HG03558 (cell line): ENCODE data around the gene MARCO.
"Not testable (repeated sequence)": the region's sequence is repeated elsewhere in the genome, so short reads cannot be mapped to it uniquely, and the experiment has no call there.

ENCODE experiments used
- ATAC-seq: cut with Tn5 transposase; IDR thresholded peaks from one replicate; pipeline ENCODE4 v1.9.1; 2021; ENCODE audit warnings: moderate number of reproducible peaks; ENCODE audit not compliant: unreplicated experiment; ENCODE audit errors: extremely low read depth

The MARCO gene

GRCh38 chr2:118993392-118993752, 51.4 kb downstream of the MARCO start:
- ATAC-seq = no peak

GRCh38 chr2:118994172-118994700, 52.2 kb downstream of the MARCO start:
- ATAC-seq = no peak

GRCh38 chr2:118994778-118995177, 52.8 kb downstream of the MARCO start:
- no peak for ATAC-seq

GRCh38 chr2:119003856-119004255, 61.9 kb downstream of the MARCO start:
- ATAC-seq = not testable (repeated sequence)

GRCh38 chr2:119004602-119005001, 62.6 kb downstream of the MARCO start:
- ATAC-seq = no peak

GRCh38 chr2:119005051-119005450, 63.1 kb downstream of the MARCO start:
- ATAC-seq = no peak

- ATAC-seq = no peak
Measured at GRCh38 chr2:119005555-119005954, 63.6 kb downstream of the MARCO start.

GRCh38 chr2:119006441-119006840, 64.4 kb downstream of the MARCO start:
- no peak for ATAC-seq

GRCh38 chr2:119008108-119008507, 66.1 kb downstream of the MARCO start:
- no peak for ATAC-seq

- no peak for ATAC-seq
Measured at GRCh38 chr2:119009110-119009509, 67.1 kb downstream of the MARCO start.

GRCh38 chr2:119010336-119010735, 68.3 kb downstream of the MARCO start:
- ATAC-seq = no peak

GRCh38 chr2:119011162-119011909, 69.3 kb downstream of the MARCO start:
- no peak for ATAC-seq

- no peak for ATAC-seq
Measured at GRCh38 chr2:119011910-119012209, 69.9 kb downstream of the MARCO start.

GRCh38 chr2:119012345-119013301, 70.6 kb downstream of the MARCO start:
- no peak for ATAC-seq

- ATAC-seq = no peak
Measured at GRCh38 chr2:119013671-119014070, 71.7 kb downstream of the MARCO start.

GRCh38 chr2:119015845-119016244, 73.9 kb downstream of the MARCO start:
- no peak for ATAC-seq

GRCh38 chr2:119019521-119019920, 77.5 kb downstream of the MARCO start:
- no peak for ATAC-seq

GRCh38 chr2:119022678-119023077, 80.7 kb downstream of the MARCO start:
- no peak for ATAC-seq

- ATAC-seq = no peak
Measured at GRCh38 chr2:119023534-119023933, 81.5 kb downstream of the MARCO start.

- no peak for ATAC-seq
Measured at GRCh38 chr2:119024152-119024551, 82.2 kb downstream of the MARCO start.

GRCh38 chr2:119024568-119024967, 82.6 kb downstream of the MARCO start:
- no peak for ATAC-seq
